Measurements from ENCODE around the gene DEGS2.

DEGS2 gene

GRCh38 chr14:100124551-100125088 is 34.8 kb downstream of the DEGS2 start:
- DNase-seq (ENCODE audit: low read depth) = no peak

GRCh38 chr14:100123618-100124017 is 35.8 kb downstream of the DEGS2 start:
- TF ChIP-seq CTCF (IDR thresholded peaks at IDR 0.05; ENCODE audit: control insufficient read depth, insufficient read depth, low read depth, low read length, missing control alignments) = no peak
- no peak overlapping the region for H3K4me3 ChIP-seq (ENCODE audit: control insufficient read depth, low read depth, low read length)

More at GRCh38 chr14:100124551-100125088, 34.8 kb downstream of the DEGS2 start:
- no peak overlapping the region for H3K4me3 ChIP-seq (ENCODE audit: control insufficient read depth, low read depth, low read length)
- TF ChIP-seq CTCF (IDR thresholded peaks at IDR 0.05; ENCODE audit: control insufficient read depth, insufficient read depth, low read depth, low read length, missing control alignments) = no peak

GRCh38 chr14:100122481-100123223 is 36.8 kb downstream of the DEGS2 start:
- no peak overlapping the region for H3K4me3 ChIP-seq (ENCODE audit: control insufficient read depth, low read depth, low read length)
- TF ChIP-seq CTCF (IDR thresholded peaks at IDR 0.05; ENCODE audit: control insufficient read depth, insufficient read depth, low read depth, low read length, missing control alignments) = no peak
- no peak for DNase-seq (ENCODE audit: low read depth)

More at GRCh38 chr14:100123618-100124017, 35.8 kb downstream of the DEGS2 start:
- no peak for DNase-seq (ENCODE audit: low read depth)

- no peak overlapping the region for H3K4me3 ChIP-seq (ENCODE audit: control insufficient read depth, low read depth, low read length)
- no peak for DNase-seq (ENCODE audit: low read depth)
- TF ChIP-seq CTCF (IDR thresholded peaks at IDR 0.05; ENCODE audit: control insufficient read depth, insufficient read depth, low read depth, low read length, missing control alignments) = no peak
Observed at GRCh38 chr14:100121643-100122480, 37.6 kb downstream of the DEGS2 start.

GRCh38 chr14:100120522-100121269 is 38.7 kb downstream of the DEGS2 start:
- H3K4me3 ChIP-seq (ENCODE audit: control insufficient read depth, low read depth, low read length) = no peak overlapping the region
- TF ChIP-seq CTCF (IDR thresholded peaks at IDR 0.05; ENCODE audit: control insufficient read depth, insufficient read depth, low read depth, low read length, missing control alignments) = no peak
- no peak for DNase-seq (ENCODE audit: low read depth)

- no peak for DNase-seq (ENCODE audit: low read depth)
- no peak for TF ChIP-seq CTCF (IDR thresholded peaks at IDR 0.05; ENCODE audit: control insufficient read depth, insufficient read depth, low read depth, low read length, missing control alignments)
- H3K4me3 ChIP-seq (ENCODE audit: control insufficient read depth, low read depth, low read length) = no peak overlapping the region
Observed at GRCh38 chr14:100119251-100119650, 40.2 kb downstream of the DEGS2 start.
